Midbrain (tissue), 1 donor: ENCODE results near the gene C6orf15.

Experiments
- DNase-seq: peaks from one replicate; lab custom pipeline; 2025; lab: John Stamatoyannopoulos, UW

C6orf15 gene

GRCh38 chr6:31107052-31107451, 5.3 kb downstream of the C6orf15 start:
- DNase-seq = no peak

- DNase-seq = no peak
Observed at GRCh38 chr6:31103136-31103535, 9.2 kb downstream of the C6orf15 start.

- no peak for DNase-seq
Observed at GRCh38 chr6:31098449-31098938, 13.9 kb downstream of the C6orf15 start.

- DNase-seq = no peak
Observed at GRCh38 chr6:31096656-31097055, 15.7 kb downstream of the C6orf15 start.

GRCh38 chr6:31096215-31096614, 16.2 kb downstream of the C6orf15 start:
- DNase-seq = no peak

GRCh38 chr6:31094389-31094881, 17.9 kb downstream of the C6orf15 start:
- DNase-seq = no peak

GRCh38 chr6:31092769-31093505, 19.4 kb downstream of the C6orf15 start:
- peak; percentile 35 for DNase-seq

- DNase-seq = no peak
Observed at GRCh38 chr6:31092238-31092637, 20.1 kb downstream of the C6orf15 start.

- DNase-seq = no peak
Observed at GRCh38 chr6:31091680-31092079, 20.7 kb downstream of the C6orf15 start.

GRCh38 chr6:31090973-31091364, 21.4 kb downstream of the C6orf15 start:
- DNase-seq = no peak

- DNase-seq = no peak
Observed at GRCh38 chr6:31090275-31090972, 22.0 kb downstream of the C6orf15 start.

GRCh38 chr6:31087494-31088089, 24.8 kb downstream of the C6orf15 start:
- DNase-seq = peak; percentile 91

- no peak for DNase-seq
Observed at GRCh38 chr6:31086788-31087440, 25.5 kb downstream of the C6orf15 start.

- no peak for DNase-seq
Observed at GRCh38 chr6:31083742-31084354, 28.5 kb downstream of the C6orf15 start.

- no peak for DNase-seq
Observed at GRCh38 chr6:31081872-31082271, 30.5 kb downstream of the C6orf15 start.

GRCh38 chr6:31079656-31080261, 32.6 kb downstream of the C6orf15 start:
- DNase-seq = peak; percentile 87

GRCh38 chr6:31076611-31077010, 35.8 kb downstream of the C6orf15 start:
- DNase-seq = no peak

- no peak for DNase-seq
Observed at GRCh38 chr6:31075528-31075927, 36.8 kb downstream of the C6orf15 start.

GRCh38 chr6:31074401-31074800, 38.0 kb downstream of the C6orf15 start:
- no peak for DNase-seq

GRCh38 chr6:31070711-31071197, 41.6 kb downstream of the C6orf15 start:
- DNase-seq = peak; percentile 69

GRCh38 chr6:31068669-31069340, 43.6 kb downstream of the C6orf15 start:
- DNase-seq = peak; percentile 89
